Measurements from ENCODE around the gene EARS2.

Gene EARS2

GRCh38 chr16:23581764-23582163, 24.6 kb upstream of the EARS2 start:
- H3K9me3 ChIP-seq (ENCODE audit: control insufficient read depth, insufficient read depth, low read length), result no peaks in the 10 kb centered on the region
- H3K4me1 ChIP-seq (ENCODE audit: control insufficient read depth, insufficient read depth, low read length), result no peaks in the 10 kb centered on the region
- H3K36me3 ChIP-seq (ENCODE audit: control insufficient read depth, insufficient read depth, low read length), result peaks cover 15% of the 10 kb centered on the region
- H3K4me3 ChIP-seq (ENCODE audit: low read length), result no peak overlapping the region
- H3K27ac ChIP-seq (ENCODE audit: low read length), result no peak overlapping the region
- no peaks in the 10 kb centered on the region for H3K27me3 ChIP-seq (ENCODE audit: control insufficient read depth, insufficient read depth, low read length)
- no peak for DNase-seq (ENCODE audit: low read depth, low spot score)

- H3K4me1 ChIP-seq (ENCODE audit: control insufficient read depth, insufficient read depth, low read length), result no peaks in the 10 kb centered on the region
- DNase-seq (ENCODE audit: low read depth, low spot score), result no peak
- H3K4me3 ChIP-seq (ENCODE audit: low read length), result no peak overlapping the region
- H3K9me3 ChIP-seq (ENCODE audit: control insufficient read depth, insufficient read depth, low read length), result no peaks in the 10 kb centered on the region
- no peak overlapping the region for H3K27ac ChIP-seq (ENCODE audit: low read length)
- no peaks in the 10 kb centered on the region for H3K27me3 ChIP-seq (ENCODE audit: control insufficient read depth, insufficient read depth, low read length)
- H3K36me3 ChIP-seq (ENCODE audit: control insufficient read depth, insufficient read depth, low read length), result peaks cover 12% of the 10 kb centered on the region
Observed at GRCh38 chr16:23580391-23580790, 23.2 kb upstream of the EARS2 start.

- DNase-seq (ENCODE audit: low read depth, low spot score), result no peak
- H3K4me3 ChIP-seq (ENCODE audit: low read length), result no peak overlapping the region
- no peaks in the 10 kb centered on the region for H3K27me3 ChIP-seq (ENCODE audit: control insufficient read depth, insufficient read depth, low read length)
- peaks cover 8% of the 10 kb centered on the region for H3K36me3 ChIP-seq (ENCODE audit: control insufficient read depth, insufficient read depth, low read length)
- no peak overlapping the region for H3K27ac ChIP-seq (ENCODE audit: low read length)
- no peaks in the 10 kb centered on the region for H3K9me3 ChIP-seq (ENCODE audit: control insufficient read depth, insufficient read depth, low read length)
- no peaks in the 10 kb centered on the region for H3K4me1 ChIP-seq (ENCODE audit: control insufficient read depth, insufficient read depth, low read length)
- WGBS (ENCODE audit: insufficient coverage, insufficient read length), result no CpG with 5 or more reads among the region's 4 CpGs
Observed at GRCh38 chr16:23579371-23579770, 22.2 kb upstream of the EARS2 start.

- Histone ChIP-seq H3K4me3 (ENCODE audit: low read length) (no peak overlapping the region), H3K4me1 (ENCODE audit: control insufficient read depth, insufficient read depth, low read length) (no peaks in the 10 kb centered on the region), H3K9me3 (ENCODE audit: control insufficient read depth, insufficient read depth, low read length) (no peaks in the 10 kb centered on the region), H3K27ac (ENCODE audit: low read length) (no peak overlapping the region), H3K27me3 (ENCODE audit: control insufficient read depth, insufficient read depth, low read length) (no peaks in the 10 kb centered on the region), H3K36me3 (ENCODE audit: control insufficient read depth, insufficient read depth, low read length) (peaks cover 11% of the 10 kb centered on the region)
- no CpG with 5 or more reads among the region's 5 CpGs for WGBS (ENCODE audit: insufficient coverage, insufficient read length)
- DNase-seq (ENCODE audit: low read depth, low spot score), result no peak
Observed at GRCh38 chr16:23578101-23578830, 21.1 kb upstream of the EARS2 start.

GRCh38 chr16:23577493-23577892, 20.3 kb upstream of the EARS2 start:
- WGBS (ENCODE audit: insufficient coverage, insufficient read length), result no CpG with 5 or more reads among the region's 2 CpGs
- peaks cover 11% of the 10 kb centered on the region for H3K36me3 ChIP-seq (ENCODE audit: control insufficient read depth, insufficient read depth, low read length)
- H3K9me3 ChIP-seq (ENCODE audit: control insufficient read depth, insufficient read depth, low read length), result no peaks in the 10 kb centered on the region
- no peaks in the 10 kb centered on the region for H3K4me1 ChIP-seq (ENCODE audit: control insufficient read depth, insufficient read depth, low read length)
- no peak overlapping the region for H3K4me3 ChIP-seq (ENCODE audit: low read length)
- no peak overlapping the region for H3K27ac ChIP-seq (ENCODE audit: low read length)
- no peak for DNase-seq (ENCODE audit: low read depth, low spot score)
- no peaks in the 10 kb centered on the region for H3K27me3 ChIP-seq (ENCODE audit: control insufficient read depth, insufficient read depth, low read length)

- Histone ChIP-seq H3K27me3 (ENCODE audit: control insufficient read depth, insufficient read depth, low read length) (no peaks in the 10 kb centered on the region), H3K4me1 (ENCODE audit: control insufficient read depth, insufficient read depth, low read length) (no peaks in the 10 kb centered on the region), H3K36me3 (ENCODE audit: control insufficient read depth, insufficient read depth, low read length) (peaks cover 12% of the 10 kb centered on the region), H3K4me3 (ENCODE audit: low read length) (no peak overlapping the region), H3K9me3 (ENCODE audit: control insufficient read depth, insufficient read depth, low read length) (no peaks in the 10 kb centered on the region), H3K27ac (ENCODE audit: low read length) (no peak overlapping the region)
- no peak for DNase-seq (ENCODE audit: low read depth, low spot score)
- no CpG with 5 or more reads among the region's 3 CpGs for WGBS (ENCODE audit: insufficient coverage, insufficient read length)
Observed at GRCh38 chr16:23575834-23576233, 18.7 kb upstream of the EARS2 start.

GRCh38 chr16:23573817-23574216, 16.7 kb upstream of the EARS2 start:
- no peak overlapping the region for H3K4me3 ChIP-seq (ENCODE audit: low read length)
- H3K27ac ChIP-seq (ENCODE audit: low read length), result no peak overlapping the region
- H3K36me3 ChIP-seq (ENCODE audit: control insufficient read depth, insufficient read depth, low read length), result peaks cover 11% of the 10 kb centered on the region
- no CpG with 5 or more reads among the region's 5 CpGs for WGBS (ENCODE audit: insufficient coverage, insufficient read length)
- DNase-seq (ENCODE audit: low read depth, low spot score), result no peak
- H3K9me3 ChIP-seq (ENCODE audit: control insufficient read depth, insufficient read depth, low read length), result no peaks in the 10 kb centered on the region
- H3K4me1 ChIP-seq (ENCODE audit: control insufficient read depth, insufficient read depth, low read length), result no peaks in the 10 kb centered on the region
- H3K27me3 ChIP-seq (ENCODE audit: control insufficient read depth, insufficient read depth, low read length), result no peaks in the 10 kb centered on the region

GRCh38 chr16:23572394-23572793, 15.2 kb upstream of the EARS2 start:
- Histone ChIP-seq H3K4me3 (ENCODE audit: low read length) (no peak overlapping the region), H3K4me1 (ENCODE audit: control insufficient read depth, insufficient read depth, low read length) (no peaks in the 10 kb centered on the region), H3K27ac (ENCODE audit: low read length) (no peak overlapping the region), H3K9me3 (ENCODE audit: control insufficient read depth, insufficient read depth, low read length) (no peaks in the 10 kb centered on the region), H3K36me3 (ENCODE audit: control insufficient read depth, insufficient read depth, low read length) (peaks cover 13% of the 10 kb centered on the region; the same call in 1 of the 2 replicates), H3K27me3 (ENCODE audit: control insufficient read depth, insufficient read depth, low read length) (no peaks in the 10 kb centered on the region)
- no peak for DNase-seq (ENCODE audit: low read depth, low spot score)
- no CpG with 5 or more reads among the region's 9 CpGs for whole genome bisulfite sequencing (ENCODE audit: insufficient coverage, insufficient read length)

- no peaks in the 10 kb centered on the region for H3K9me3 ChIP-seq (ENCODE audit: control insufficient read depth, insufficient read depth, low read length)
- H3K4me1 ChIP-seq (ENCODE audit: control insufficient read depth, insufficient read depth, low read length), result no peaks in the 10 kb centered on the region
- H3K27ac ChIP-seq (ENCODE audit: low read length), result no peak overlapping the region
- DNase-seq (ENCODE audit: low read depth, low spot score), result no peak
- H3K36me3 ChIP-seq (ENCODE audit: control insufficient read depth, insufficient read depth, low read length), result peaks cover 14% of the 10 kb centered on the region; the same call in 1 of the 2 replicates
- no peak overlapping the region for H3K4me3 ChIP-seq (ENCODE audit: low read length)
- no CpG with 5 or more reads among the region's 5 CpGs for WGBS (ENCODE audit: insufficient coverage, insufficient read length)
- H3K27me3 ChIP-seq (ENCODE audit: control insufficient read depth, insufficient read depth, low read length), result no peaks in the 10 kb centered on the region
Observed at GRCh38 chr16:23571895-23572294, 14.7 kb upstream of the EARS2 start.

- Histone ChIP-seq H3K4me3 (ENCODE audit: low read length) (no peak overlapping the region), H3K27me3 (ENCODE audit: control insufficient read depth, insufficient read depth, low read length) (no peaks in the 10 kb centered on the region), H3K27ac (ENCODE audit: low read length) (no peak overlapping the region), H3K9me3 (ENCODE audit: control insufficient read depth, insufficient read depth, low read length) (no peaks in the 10 kb centered on the region), H3K4me1 (ENCODE audit: control insufficient read depth, insufficient read depth, low read length) (no peaks in the 10 kb centered on the region), H3K36me3 (ENCODE audit: control insufficient read depth, insufficient read depth, low read length) (peaks cover 18% of the 10 kb centered on the region)
- no peak for DNase-seq (ENCODE audit: low read depth, low spot score)
- no CpG with 5 or more reads among the region's 8 CpGs for WGBS (ENCODE audit: insufficient coverage, insufficient read length)
Observed at GRCh38 chr16:23570992-23571632, 14.0 kb upstream of the EARS2 start.

- no peaks in the 10 kb centered on the region for H3K27me3 ChIP-seq (ENCODE audit: control insufficient read depth, insufficient read depth, low read length)
- DNase-seq (ENCODE audit: low read depth, low spot score), result no peak
- H3K4me3 ChIP-seq (ENCODE audit: low read length), result no peak overlapping the region
- peaks cover 37% of the 10 kb centered on the region for H3K36me3 ChIP-seq (ENCODE audit: control insufficient read depth, insufficient read depth, low read length)
- no peaks in the 10 kb centered on the region for H3K9me3 ChIP-seq (ENCODE audit: control insufficient read depth, insufficient read depth, low read length)
- no peak overlapping the region for H3K27ac ChIP-seq (ENCODE audit: low read length)
- no peaks in the 10 kb centered on the region for H3K4me1 ChIP-seq (ENCODE audit: control insufficient read depth, insufficient read depth, low read length)
- WGBS (ENCODE audit: insufficient coverage, insufficient read length), result no CpG with 5 or more reads among the region's 3 CpGs
Observed at GRCh38 chr16:23567602-23568001, 10.5 kb upstream of the EARS2 start.
